Right lung (tissue), 5 donors: ENCODE results near the gene OR51A4. TPM values are rescaled to one million over a fixed set of nuclear protein-coding genes. Genes with fewer than 3 reads are reported as not detected.

Experiments used
- polyA plus RNA-seq, 5 donors: library from polyadenylated mRNA; unstranded; fragments of 120-200 nt; gene quantifications; one replicate each; pipeline versions ENCODE4 v1.2.1 to v1.2.3, GENCODE V29; 2013; ENCODE audit warnings: inconsistent platforms in 1 of 5, low replicate concordance in 1 of 5; ENCODE audit not compliant: insufficient read length in 5 of 5, insufficient read depth in 1 of 5

The OR51A4 gene
- polyA plus RNA-seq, 5 donors, result not detected

Other genes starting within 250 kb of the OR51A4 start
- gene OR51E2, start 249.8 kb downstream of the OR51A4 start, polyA plus RNA-seq, result under 1 TPM; 0.09 to 0.28 (median 0.14) TPM
- under 1 TPM in 1 of 5 donors, not detected in 4; 0.18 TPM for gene MMP26, start 242.8 kb downstream of the OR51A4 start, polyA plus RNA-seq
- gene OR51F1, start 177.7 kb downstream of the OR51A4 start, polyA plus RNA-seq, result not detected
- not detected for gene OR52R1, start 143.2 kb downstream of the OR51A4 start, polyA plus RNA-seq
- gene OR51F2, start 126.3 kb downstream of the OR51A4 start, polyA plus RNA-seq, result not detected
- gene OR51S1, start 98.4 kb downstream of the OR51A4 start, polyA plus RNA-seq, result not detected
- not detected for gene OR51T1, start 65.7 kb downstream of the OR51A4 start, polyA plus RNA-seq
- gene OR51A7, start 43.8 kb downstream of the OR51A4 start, polyA plus RNA-seq, result not detected
- gene OR51G2, start 28.3 kb downstream of the OR51A4 start, polyA plus RNA-seq, result not detected
- gene OR51G1, start 23.3 kb downstream of the OR51A4 start, polyA plus RNA-seq, result not detected
- not detected for gene OR51A2, start 8.1 kb upstream of the OR51A4 start, polyA plus RNA-seq
- gene OR51L1, start 47.2 kb upstream of the OR51A4 start, polyA plus RNA-seq, result under 1 TPM; 0.01 to 0.04 (median 0.04) TPM
- not detected for gene OR52J3, start 98.9 kb upstream of the OR51A4 start, polyA plus RNA-seq
- gene OR52E2, start 112.0 kb upstream of the OR51A4 start, polyA plus RNA-seq, result not detected
- gene OR52E1, start 122.0 kb upstream of the OR51A4 start, polyA plus RNA-seq, result not detected
- gene OR52A5, start 190.8 kb upstream of the OR51A4 start, polyA plus RNA-seq, result not detected
- under 1 TPM in 4 of 5 donors, not detected in 1; 0.01 to 0.04 (median 0.03) TPM for gene OR52A1, start 207.2 kb upstream of the OR51A4 start, polyA plus RNA-seq